ENCODE measurements around the gene MINPP1.
"Not testable (repeated sequence)": the region's sequence is repeated elsewhere in the genome, so short reads cannot be mapped to it uniquely, and the experiment has no call there.

Gene MINPP1, protein sequence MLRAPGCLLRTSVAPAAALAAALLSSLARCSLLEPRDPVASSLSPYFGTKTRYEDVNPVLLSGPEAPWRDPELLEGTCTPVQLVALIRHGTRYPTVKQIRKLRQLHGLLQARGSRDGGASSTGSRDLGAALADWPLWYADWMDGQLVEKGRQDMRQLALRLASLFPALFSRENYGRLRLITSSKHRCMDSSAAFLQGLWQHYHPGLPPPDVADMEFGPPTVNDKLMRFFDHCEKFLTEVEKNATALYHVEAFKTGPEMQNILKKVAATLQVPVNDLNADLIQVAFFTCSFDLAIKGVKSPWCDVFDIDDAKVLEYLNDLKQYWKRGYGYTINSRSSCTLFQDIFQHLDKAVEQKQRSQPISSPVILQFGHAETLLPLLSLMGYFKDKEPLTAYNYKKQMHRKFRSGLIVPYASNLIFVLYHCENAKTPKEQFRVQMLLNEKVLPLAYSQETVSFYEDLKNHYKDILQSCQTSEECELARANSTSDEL

DNA sequence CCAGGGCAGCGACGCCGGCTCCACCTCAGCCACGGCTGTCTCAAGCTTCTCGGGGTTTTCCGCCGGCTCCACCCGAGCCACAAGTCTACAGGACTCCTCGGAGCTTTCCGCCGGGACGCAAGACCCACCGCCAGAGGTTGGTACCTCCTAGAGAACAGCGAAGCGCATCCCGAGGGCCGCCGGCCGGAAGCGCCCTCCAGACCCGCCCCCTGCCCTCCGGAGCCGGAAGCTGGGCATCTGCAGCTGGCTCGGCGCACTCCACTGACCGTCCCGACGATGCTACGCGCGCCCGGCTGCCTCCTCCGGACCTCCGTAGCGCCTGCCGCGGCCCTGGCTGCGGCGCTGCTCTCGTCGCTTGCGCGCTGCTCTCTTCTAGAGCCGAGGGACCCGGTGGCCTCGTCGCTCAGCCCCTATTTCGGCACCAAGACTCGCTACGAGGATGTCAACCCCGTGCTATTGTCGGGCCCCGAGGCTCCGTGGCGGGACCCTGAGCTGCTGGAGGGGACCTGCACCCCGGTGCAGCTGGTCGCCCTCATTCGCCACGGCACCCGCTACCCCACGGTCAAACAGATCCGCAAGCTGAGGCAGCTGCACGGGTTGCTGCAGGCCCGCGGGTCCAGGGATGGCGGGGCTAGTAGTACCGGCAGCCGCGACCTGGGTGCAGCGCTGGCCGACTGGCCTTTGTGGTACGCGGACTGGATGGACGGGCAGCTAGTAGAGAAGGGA lies at the start of gene MINPP1:
Gene MINPP1 (plus strand): TSS at position 254 of the 726 bp plus-strand sequence. CDS start 23 bp downstream, at position 277.
- DNase-seq, result peak; percentile 96

DNA sequence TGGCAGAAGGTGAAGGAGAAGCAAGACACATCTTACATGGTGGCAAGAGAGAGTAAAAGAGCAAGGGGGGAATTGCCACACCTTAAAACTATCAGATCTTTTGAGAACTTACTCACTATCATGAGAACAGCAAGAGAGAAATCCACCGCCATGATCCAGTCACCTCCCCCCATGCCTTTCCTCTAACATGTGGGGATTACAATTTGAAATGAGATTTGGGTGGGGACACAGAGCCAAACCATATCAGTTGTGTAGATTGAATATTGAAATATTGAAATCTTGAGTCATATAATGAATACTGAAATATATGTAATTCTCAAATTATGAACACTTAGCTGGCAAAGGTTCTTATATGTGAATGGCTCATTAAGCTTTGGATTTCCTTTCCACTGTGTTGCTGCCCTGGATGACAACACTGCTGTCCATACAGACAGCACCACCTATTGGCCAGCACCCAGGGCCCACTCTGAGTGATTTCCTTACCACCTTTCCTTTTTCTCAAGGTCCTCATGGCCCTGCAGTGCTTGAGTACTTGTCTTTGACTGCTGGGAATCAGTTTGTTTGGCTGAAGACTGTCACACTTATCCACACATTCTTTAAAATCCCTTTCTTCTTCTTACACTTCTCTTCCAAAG lies 48.0 kb upstream of the MINPP1 start:
- DNase-seq, result not testable (repeated sequence)

DNA sequence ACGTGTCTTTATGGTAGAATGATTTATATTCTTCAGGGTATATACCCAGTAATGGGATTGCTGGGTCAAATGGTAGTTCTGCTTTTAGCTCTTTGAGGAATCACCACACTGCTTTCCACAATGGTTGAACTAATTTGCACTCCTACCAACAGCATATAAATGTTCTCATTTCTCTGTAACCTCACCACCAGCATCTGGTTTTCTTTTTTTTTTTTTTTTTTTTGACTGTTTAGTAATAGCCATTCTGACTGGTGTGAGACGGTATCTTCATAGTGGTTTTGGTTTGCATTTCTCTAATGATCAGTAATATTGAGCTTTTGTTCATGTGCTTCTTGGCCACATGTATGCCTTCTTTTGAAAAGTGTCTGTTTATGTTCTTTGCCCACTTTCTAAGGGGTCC lies 42.9 kb upstream of the MINPP1 start:
- DNase-seq, result not testable (repeated sequence)

DNA sequence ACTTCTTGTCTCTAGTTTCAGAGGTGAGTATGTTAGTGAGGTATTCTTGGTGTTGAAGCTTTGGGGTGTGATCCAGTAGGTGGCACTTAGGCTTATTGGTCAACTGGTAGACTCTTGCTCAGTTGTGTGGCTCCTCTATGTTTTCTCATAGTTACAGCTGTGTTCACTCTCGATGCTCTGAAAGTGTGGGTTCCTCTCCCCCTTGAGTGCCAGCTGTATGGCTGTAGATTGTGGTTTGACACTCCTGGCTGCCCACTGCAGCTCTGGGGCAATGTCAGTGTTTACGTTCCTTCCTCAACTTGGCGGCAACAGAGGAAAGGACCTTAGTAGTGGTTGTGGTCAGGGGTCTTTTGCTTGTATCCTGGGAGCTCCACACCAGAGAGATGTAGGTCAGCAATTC lies 37.8 kb upstream of the MINPP1 start:
- DNase-seq, result not testable (repeated sequence)

DNA sequence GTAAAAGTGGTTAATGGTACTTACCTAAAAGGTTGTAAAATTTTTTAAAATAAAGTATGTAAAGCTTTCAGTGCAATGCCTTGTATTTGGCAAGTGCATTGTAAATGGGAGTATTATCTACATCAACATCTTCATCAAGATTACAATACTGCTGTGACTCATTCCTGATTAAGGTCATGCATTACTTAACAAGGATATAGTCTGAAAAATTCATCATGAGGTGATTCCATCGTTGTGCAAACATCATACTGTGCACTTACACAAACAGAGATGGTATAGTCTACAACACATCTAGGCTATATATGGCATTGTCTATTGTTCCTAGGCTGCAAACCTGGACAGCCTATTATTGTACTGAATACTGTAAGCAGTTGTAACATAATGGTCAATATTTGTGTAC lies 16.0 kb upstream of the MINPP1 start:
- not testable (repeated sequence) for DNase-seq

DNA sequence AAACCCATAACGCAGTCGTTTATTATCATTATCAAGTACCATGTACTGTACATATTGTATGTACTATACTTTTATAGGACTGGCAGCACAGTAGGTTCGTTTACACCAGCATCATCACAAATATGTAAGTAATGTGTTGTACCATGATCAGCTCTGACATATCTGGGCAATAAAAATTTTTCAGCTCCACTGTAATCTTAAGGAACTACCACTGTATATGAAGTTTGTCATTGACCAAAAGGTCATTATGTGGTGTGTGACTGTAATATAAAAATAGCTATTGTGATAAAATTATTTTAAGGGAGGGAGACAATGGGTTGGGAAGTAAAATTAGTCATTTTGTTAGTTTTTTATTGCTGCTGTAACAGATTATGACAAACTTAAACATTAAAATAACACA lies 14.4 kb upstream of the MINPP1 start:
- not testable (repeated sequence) for DNase-seq

DNA sequence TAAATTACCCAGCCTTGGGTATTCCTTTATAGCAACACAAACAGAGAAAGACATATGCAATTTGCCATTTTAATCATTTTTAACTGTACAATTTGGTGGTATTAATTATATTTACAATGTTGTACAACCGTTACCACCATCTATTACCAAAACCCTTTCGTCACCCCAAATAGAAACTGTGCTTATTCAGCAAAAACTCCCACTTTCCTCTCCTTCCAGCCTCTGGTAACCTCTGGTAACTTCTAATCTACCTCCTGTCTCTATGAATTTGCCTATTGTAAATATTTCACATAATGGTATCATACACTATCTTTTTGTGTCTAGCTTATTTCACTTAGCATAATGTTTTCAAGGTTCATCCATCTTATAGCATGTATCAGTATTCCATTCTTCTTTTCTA lies 12.2 kb upstream of the MINPP1 start:
- not testable (repeated sequence) for DNase-seq

DNA sequence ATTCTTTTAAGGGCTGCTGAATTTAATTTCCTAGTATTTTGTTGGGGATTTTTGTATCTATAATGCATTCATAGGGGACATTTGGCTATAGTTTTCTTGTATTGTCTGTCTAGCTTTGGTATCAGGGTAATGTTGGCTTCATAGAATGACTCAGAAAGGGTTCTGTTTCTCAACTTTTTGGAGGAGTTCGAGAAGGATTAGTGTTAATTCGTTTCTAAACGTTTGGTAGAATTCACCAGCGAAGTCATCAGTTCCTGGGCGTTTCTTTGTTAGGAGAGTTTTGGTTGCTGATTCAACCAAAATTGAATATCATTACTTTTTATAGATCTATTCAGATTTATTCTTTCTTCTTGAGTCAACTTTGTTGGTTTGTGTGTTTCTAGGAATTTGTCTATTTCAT lies 9.2 kb upstream of the MINPP1 start:
- DNase-seq, result not testable (repeated sequence)

DNA sequence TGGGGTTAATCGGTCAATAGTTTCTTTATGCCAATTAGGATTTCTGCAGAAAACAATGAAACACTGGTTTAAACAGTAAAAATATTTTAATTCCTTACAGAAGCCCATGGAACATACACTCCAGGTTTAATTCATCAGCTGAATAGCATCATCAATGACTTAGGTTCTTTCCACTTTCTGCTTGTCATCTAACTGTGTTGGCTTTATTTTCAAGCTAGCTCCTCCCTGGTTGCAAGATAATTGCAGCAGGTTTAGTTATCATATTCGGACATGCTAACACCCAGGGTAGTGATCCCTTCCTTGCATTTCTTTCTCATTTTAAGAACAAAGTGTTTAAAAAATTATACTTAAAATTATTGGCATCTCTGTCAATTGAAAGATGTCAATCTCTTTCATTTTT lies 7.3 kb upstream of the MINPP1 start:
- not testable (repeated sequence) for DNase-seq

DNA sequence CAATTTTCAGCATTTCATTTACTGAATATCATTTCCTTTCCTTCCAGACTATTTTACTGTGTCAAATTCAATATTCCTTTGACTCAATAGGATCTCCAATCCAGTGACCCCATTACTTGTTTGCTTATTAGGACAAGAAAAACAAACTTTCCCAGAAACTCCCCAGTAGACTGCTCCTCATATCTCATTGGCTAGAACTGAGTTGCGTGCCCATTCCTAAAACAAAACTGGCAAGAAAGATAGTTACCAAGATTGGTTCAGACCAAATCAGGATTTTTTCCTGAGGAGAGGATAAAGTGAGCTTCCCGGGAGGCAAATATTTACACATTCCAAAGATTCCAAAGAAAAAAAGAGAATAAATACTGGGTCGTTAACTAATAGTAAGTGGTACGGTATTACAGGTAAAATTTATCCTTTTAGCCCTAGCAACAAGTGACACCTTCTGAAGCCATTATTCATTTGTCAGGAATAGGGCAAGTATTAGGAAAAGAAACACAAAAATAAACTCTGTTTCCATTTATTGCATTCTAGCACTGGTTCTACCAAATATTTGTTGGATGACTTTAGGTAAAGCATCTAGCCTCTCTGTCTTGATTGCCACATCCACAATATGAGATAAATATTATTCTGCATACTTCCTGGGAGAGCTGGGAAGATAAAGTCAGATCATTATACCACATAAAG lies 6.4 kb upstream of the MINPP1 start:
- DNase-seq, result not testable (repeated sequence)

DNA sequence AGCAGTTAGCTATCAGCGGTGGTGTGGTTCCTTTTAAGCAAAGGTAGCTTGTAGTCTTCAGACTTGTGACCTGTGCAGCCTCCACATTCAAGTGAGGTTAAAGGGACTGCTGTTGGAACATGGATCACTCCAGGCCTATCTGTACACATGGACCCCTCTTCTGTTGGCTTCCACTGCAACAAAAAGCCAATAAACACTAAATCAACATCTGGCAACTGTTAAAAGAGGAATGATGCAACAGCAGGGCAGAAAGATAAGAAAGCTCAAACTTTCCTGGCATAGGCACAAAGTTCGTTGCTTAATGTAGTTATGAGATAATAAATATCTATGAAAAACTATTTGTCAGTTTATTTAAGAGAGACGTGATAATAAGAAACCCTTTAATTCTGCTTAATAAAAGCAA lies 4.0 kb upstream of the MINPP1 start:
- peak; percentile 96 for DNase-seq

DNA sequence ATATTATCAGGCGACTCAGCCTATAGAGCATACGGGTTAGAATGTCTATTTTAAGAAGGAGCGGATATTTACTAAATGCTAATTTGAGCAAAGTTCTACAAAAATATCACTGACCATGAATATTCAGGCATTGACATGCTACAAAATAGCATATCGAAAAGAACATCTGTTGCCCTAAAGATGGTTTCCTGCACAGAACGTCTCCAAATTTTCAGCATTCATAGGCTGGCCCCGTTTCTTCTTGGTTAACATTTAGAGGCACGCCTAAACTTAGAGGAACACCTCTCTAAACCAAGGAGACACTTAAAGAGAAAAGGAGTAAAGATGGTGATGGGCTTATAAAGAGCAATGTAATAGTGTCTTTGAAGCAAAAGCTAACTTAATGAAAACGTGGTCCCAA lies 1.3 kb upstream of the MINPP1 start:
- peak; percentile 81 for DNase-seq

DNA sequence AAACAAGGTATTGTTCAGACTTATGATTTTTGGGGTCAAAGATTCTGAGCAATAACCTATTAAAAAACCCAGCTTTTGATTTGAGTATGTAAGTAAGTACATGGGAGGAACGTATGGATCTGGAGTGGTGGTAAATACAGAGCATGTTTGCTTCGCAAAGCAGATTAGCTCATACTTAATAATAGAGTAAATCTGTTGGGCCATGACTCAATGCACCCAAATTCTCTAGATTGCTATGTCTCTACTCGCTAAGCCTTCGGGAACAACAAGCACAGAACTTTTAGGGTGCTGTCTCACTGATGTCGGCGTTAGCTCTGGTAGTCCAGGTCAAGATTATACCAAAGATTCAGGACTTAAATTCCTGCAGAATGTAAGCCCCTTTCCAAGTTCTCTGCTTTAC lies 807 bp upstream of the MINPP1 start:
- DNase-seq, result peak; percentile 83

DNA sequence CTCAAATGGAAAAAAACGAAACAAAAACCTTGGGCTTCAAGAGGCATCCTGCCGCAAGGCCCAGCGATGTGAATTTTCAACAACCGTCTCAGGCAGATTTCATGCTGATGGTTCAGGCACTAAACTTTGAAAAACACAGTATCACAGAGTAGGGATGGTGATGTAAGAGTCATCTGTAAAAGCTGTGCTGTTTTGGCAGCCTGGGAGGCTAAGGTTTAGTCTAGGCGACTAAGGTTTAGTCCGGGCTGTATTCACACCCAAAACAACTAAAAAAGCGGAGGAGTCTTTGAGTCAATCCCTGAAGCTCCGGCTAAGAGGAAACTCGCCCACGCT lies 420 bp upstream of the MINPP1 start:
- DNase-seq, result no peak

DNA sequence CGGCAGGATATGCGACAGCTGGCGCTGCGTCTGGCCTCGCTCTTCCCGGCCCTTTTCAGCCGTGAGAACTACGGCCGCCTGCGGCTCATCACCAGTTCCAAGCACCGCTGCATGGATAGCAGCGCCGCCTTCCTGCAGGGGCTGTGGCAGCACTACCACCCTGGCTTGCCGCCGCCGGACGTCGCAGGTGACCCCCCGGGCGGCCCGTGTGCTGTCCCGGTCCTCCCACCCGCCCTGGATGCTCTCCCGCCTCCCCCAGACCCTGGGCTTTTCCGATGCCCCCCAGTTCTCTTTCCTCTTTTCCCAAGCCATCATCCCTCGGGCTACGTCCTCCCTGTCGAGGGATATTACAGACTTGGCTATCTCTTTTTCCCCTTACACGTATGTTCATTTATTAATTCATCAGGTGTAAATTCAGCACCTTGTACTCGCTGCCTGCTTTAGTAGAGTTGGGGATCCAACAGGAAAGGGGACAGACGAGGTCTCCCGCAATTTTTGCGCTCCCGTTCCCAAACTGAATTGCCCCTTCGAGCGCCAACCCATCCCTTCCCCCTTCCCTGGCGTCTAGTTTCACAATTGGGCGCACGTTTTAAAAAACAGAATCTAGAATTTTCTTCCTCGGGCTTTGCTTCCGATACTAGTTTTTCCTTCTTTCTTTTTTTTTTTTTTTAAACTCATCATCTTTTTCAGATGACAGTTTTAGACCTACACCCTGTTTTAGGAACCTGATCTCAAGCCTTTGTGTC lies 846 bp downstream of the MINPP1 start:
- DNase-seq, result peak; percentile 87

DNA sequence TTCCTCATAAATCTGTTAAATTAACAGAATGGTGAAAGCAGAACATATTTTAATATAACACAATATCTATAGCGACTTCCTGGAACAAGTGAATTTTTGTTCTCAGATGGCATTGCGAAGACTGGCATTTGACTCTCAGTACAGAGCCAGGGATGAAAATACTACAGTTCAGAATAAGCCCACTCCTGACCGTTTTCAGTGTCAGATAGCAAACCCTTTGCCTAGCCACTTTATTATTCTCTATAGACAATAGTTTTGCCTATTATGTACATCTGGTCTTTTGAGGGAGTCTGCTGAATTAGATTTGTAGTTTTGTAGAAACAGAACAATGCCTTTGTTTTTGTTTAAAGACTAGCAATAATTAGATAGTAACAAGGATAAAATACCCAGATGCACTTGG lies 2.3 kb downstream of the MINPP1 start:
- DNase-seq, result peak; percentile 78

DNA sequence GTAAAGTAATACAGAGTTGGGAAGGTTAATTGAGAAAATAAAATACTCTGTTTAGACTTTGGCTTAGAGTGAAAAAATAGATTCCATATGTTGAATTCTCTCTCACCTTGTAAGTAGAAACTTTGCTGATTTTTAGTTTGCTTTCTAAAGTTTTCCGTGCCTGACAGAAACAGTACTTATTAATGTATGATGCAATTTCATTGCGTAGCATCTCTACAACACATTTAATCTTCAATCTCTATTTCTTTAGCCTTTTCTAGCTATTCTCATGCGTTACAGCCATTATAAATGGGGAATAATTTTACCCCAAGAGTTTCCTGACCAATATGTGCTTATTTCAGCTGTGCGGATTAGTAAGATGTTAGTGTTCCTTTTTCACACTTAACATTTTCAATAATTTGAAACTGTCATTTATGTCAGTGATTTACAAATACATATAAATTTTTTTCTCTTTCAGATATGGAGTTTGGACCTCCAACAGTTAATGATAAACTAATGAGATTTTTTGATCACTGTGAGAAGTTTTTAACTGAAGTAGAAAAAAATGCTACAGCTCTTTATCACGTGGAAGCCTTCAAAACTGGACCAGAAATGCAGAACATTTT lies 3.3 kb downstream of the MINPP1 start:
- DNase-seq, result peak; percentile 84

DNA sequence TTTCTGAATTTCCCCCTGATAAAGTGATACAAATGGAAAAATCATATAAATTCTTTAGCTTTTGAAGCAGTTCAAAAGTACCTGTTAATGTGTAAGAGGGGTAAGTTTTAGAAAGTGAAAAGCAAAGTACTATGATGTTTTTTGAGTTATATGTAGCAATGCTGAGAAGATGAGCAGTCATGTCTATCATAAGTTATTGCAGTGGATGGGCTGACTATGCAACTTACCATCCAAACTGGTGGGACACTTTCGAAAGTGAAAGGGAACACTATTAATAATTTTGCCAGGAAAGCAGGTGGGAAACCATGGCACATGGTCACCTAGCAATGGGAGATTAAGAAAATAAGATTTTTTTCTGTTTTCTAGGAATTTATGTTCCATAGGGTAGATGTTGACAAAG lies 4.1 kb downstream of the MINPP1 start:
- DNase-seq, result peak; percentile 80

DNA sequence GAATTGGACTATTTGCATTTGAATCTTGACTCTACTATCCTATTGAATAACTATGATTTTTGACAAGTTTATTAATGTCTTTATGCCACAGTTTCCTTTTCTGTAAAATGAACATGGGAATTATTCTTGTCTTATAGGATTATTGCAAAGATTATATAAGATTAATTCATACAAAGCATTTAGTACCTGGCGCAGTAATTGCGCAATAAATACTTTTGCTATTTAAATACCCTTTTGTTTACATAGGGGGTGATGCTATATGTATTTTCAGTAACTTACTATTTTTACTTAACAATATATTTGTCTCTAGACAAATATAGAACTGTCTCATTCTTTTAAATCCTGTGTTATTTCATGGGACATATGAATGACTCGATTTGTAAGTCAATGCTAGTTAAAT lies 5.3 kb downstream of the MINPP1 start:
- DNase-seq, result no peak

DNA sequence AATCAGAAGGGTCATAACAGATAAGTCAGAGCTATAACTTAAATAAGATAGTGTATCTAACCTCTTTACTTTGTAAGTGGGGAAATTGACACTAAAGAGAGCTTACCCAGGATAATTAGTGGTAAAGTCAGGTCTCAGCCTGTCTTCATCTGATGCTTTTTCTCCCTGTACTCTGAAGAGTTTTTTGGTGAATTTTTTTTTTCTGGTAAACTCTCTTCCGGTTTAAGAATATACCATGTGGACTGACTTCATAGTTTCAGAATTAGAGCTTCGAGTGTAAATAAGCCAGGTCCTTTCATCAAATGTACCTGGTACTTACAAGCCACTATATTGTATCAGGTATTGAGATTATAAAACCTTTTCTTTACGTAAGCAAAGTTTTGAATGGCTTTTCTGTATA lies 6.8 kb downstream of the MINPP1 start:
- no peak for DNase-seq

DNA sequence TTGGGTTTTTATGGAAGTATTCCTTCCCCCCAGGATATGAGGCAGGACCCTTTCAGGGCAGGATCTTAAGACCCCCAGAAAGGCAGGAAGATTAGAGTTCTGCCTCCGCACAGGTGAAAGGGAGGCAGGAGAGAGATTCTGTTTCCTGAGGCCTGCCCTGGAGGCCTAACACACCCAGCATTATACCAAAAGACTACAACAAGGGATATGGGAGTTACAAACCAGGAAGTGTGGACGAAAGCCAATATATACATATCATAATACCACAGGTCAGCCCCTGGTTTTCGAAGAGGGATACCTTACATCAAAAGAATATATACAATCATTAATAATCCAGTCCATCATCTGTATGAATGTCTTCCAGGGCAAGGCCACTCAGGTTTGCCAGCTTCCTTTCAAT lies 14.2 kb downstream of the MINPP1 start:
- no peak for DNase-seq

DNA sequence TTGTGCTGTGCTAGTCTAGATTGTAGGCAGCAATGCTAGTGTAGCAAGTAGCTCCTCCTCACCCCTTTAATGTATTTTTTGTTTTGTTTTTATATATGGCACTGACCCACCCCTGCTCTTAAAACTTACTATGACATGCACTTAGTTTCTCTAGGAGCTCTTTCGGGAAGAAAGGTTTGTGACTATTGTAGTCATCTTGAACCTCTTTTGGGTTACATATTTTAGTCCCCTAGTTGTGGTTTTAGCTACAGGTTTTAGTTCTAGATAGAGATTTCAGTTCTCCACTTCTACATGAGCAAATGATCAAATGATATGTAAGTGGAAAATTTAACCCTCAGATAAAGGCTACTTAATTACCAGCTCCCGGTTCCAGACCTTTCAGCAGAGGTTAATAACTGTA lies 14.9 kb downstream of the MINPP1 start:
- DNase-seq, result no peak
